ENCODE results near the gene KLHL36. TPM values are rescaled to one million over a fixed set of nuclear protein-coding genes. Genes with fewer than 3 reads are reported as not detected.

KLHL36 gene
- total RNA-seq, 1 experiment from 2014 or later, result 79.0 TPM

GRCh38 chr16:84603140-84603816 is 45.0 kb upstream of the KLHL36 start (continued):
- TF ChIP-seq ZNF274 (IDR thresholded peaks at IDR 0.05; ENCODE audit: low read depth, low read length), result no peak
- no peak for TF ChIP-seq POLR2A (IDR thresholded peaks at IDR 0.05; ENCODE audit: borderline replicate concordance, extremely low read depth, insufficient read depth, insufficient read length)
- peak; percentile 42; the same call in 1 of the 2 replicates for TF ChIP-seq CBX3 (IDR thresholded peaks at IDR 0.05; ENCODE audit: low read depth)
- TF ChIP-seq, protein P1, sequence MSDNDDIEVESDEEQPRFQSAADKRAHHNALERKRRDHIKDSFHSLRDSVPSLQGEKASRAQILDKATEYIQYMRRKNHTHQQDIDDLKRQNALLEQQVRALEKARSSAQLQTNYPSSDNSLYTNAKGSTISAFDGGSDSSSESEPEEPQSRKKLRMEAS (IDR thresholded peaks at IDR 0.05), result no peak

- RAD21 ChIA-PET (ENCODE audit: low non-redundant PET in 1 of 2, low total read pairs in 2 of 2, uncharacterized antibody in 2 of 2, unreplicated experiment in 2 of 2), result interaction anchor here in 1 of 2 experiments (0.6 kb wide), 1 partner anchor 39 kb away, joined by 3 read pairs; no protein-coding TSS in a partner anchor
- H3K9me3 ChIP-seq (ENCODE audit: control insufficient read depth in 1 of 2, insufficient read depth in 1 of 2, low read depth in 1 of 2, low read length in 2 of 2), result no peaks in the 10 kb centered on the region
- H2AFZ ChIP-seq (ENCODE audit: low read depth, low read length, poor library complexity, severe bottlenecking), result no peak overlapping the region
- no peaks in the 10 kb centered on the region for H3K27me3 ChIP-seq (ENCODE audit: insufficient read depth, low read length)
- peaks cover 4% of the 10 kb centered on the region; the same call in 1 of the 2 replicates for H4K20me1 ChIP-seq (ENCODE audit: insufficient read depth)
- intact Hi-C loops (cut with micrococcal nuclease), result no loop called here
- no peak for ATAC-seq
- DNase-seq (ENCODE audit: low read depth, low spot score), result no peak
- BruUV-seq (replicated peaks), result no TSS peak
- no peak overlapping the region; the same call in 1 of the 2 replicates for H3K27ac ChIP-seq (ENCODE audit: low read depth, low read length)
- H3K4me1 ChIP-seq (ENCODE audit: control insufficient read depth in 1 of 2, insufficient read depth in 2 of 2, low read length in 2 of 2), result peaks cover 42 to 63% of the 10 kb centered on the region in 2 experiments
- peak overlapping the region; percentile 33; the same call in 1 of the 2 replicates for H3K9ac ChIP-seq (ENCODE audit: low read length)
- peak overlapping the region; percentile 70 for H3K4me2 ChIP-seq (ENCODE audit: low read length)
- CTCF ChIA-PET, result interaction anchor here (1.7 kb wide), 1 partner anchor 18 kb away, joined by 5 read pairs; no protein-coding TSS in a partner anchor
- no peak overlapping the region for H3K4me3 ChIP-seq (replicated peaks in 1 of 2; ENCODE audit: low read depth in 1 of 2, low read length in 2 of 2)
- no peaks in the 10 kb centered on the region for H3K9me2 ChIP-seq (ENCODE audit: insufficient read depth)
- POLR2A ChIA-PET, result no interaction called here
- peaks cover 93% of the 10 kb centered on the region for H3K79me2 ChIP-seq (ENCODE audit: insufficient read depth, low read length)
- TF ChIP-seq ELF1 (IDR thresholded peaks at IDR 0.05; ENCODE audit: borderline replicate concordance, low read depth) (no peak), RAD21 (IDR thresholded peaks at IDR 0.05; ENCODE audit: low read depth) (no peak), POLR2A (IDR thresholded peaks at IDR 0.05; ENCODE audit: borderline replicate concordance, extremely low read depth, insufficient read depth, insufficient read length) (no peak), ZNF274 (IDR thresholded peaks at IDR 0.05; ENCODE audit: low read depth, low read length) (no peak), SP1 (IDR thresholded peaks at IDR 0.05; ENCODE audit: low read depth) (no peak), ATF3 (IDR thresholded peaks at IDR 0.05) (no peak), SRF (IDR thresholded peaks at IDR 0.05; ENCODE audit: low read depth) (no peak), SIN3A (IDR thresholded peaks at IDR 0.05; ENCODE audit: low read depth) (no peak), EZH2phosphoT487 (IDR thresholded peaks at IDR 0.05; ENCODE audit: borderline replicate concordance) (no peak), EZH2 (IDR thresholded peaks at IDR 0.05) (no peak), YY1 (IDR thresholded peaks at IDR 0.05; ENCODE audit: extremely low read depth, insufficient replicate concordance, low read depth, low read length) (no peak)
- no peaks in the 10 kb centered on the region; a peak in 1 of 4 replicates for H3K36me3 ChIP-seq (ENCODE audit: control insufficient read depth in 1 of 2, insufficient read depth in 2 of 2, low read length in 2 of 2)
Measured at GRCh38 chr16:84603940-84604339, 44.4 kb upstream of the KLHL36 start.
